SK-N-MC (cell line): Measurements from ENCODE around the gene ZSWIM1.

Source experiments
- EZH2 ChIP-seq: fragments of 200-600 bp; sonication (generic); IDR thresholded peaks from one replicate; pipeline ENCODE4 v1.6.1; 2017; ENCODE audit warnings: antibody characterized with exemption
- POLR2AphosphoS5 ChIP-seq: IDR thresholded peaks from 2 replicates; pipeline ENCODE4 v1.6.1; 2012; ENCODE audit warnings: mild to moderate bottlenecking, low read depth, low read length, borderline replicate concordance

- TF ChIP-seq POLR2AphosphoS5 = no peak
- TF ChIP-seq EZH2 = no peak
These were observed 32.1 kb downstream of the ZSWIM1 start for GRCh38 chr20:45913116-45913515.
